KMS-11 (cell line): ENCODE measurements around the gene CRY1.

ENCODE experiments used
- H2AFZ ChIP-seq: fragments of 200-600 bp; sonication (generic); 2 replicates; pipeline ENCODE4 v1.6.1; 2016; ENCODE audit warnings: antibody characterized with exemption, mixed run types, low read depth
- H3K27ac ChIP-seq: fragments of 200-600 bp; sonication (generic); 2 replicates; pipeline ENCODE4 v1.6.1; 2016; ENCODE audit warnings: mild to moderate bottlenecking, mixed run types
- H3K27me3 ChIP-seq: fragments of 200-600 bp; sonication (generic); 2 replicates; pipeline ENCODE4 v1.6.1; 2017; ENCODE audit warnings: mild to moderate bottlenecking, low read depth, mixed run types, moderate library complexity; ENCODE audit not compliant: insufficient read depth
- H3K36me3 ChIP-seq: fragments of 200-600 bp; sonication (generic); 2 replicates; pipeline ENCODE4 v1.6.1; 2017; ENCODE audit warnings: mild to moderate bottlenecking, mixed run types; ENCODE audit not compliant: insufficient read depth
- H3K4me1 ChIP-seq: fragments of 200-600 bp; sonication (generic); 2 replicates; pipeline ENCODE4 v1.6.1; 2016; ENCODE audit warnings: mild to moderate bottlenecking, low read depth, mixed run types; ENCODE audit not compliant: poor library complexity, severe bottlenecking
- H3K4me2 ChIP-seq: fragments of 200-600 bp; sonication (generic); 2 replicates; pipeline ENCODE4 v1.7.0; 2016; ENCODE audit warnings: mild to moderate bottlenecking, mixed run types
- H3K4me3 ChIP-seq: fragments of 200-600 bp; sonication (generic); IDR thresholded peaks from 2 replicates; pipeline ENCODE4 v1.6.1; 2017; ENCODE audit warnings: low read depth, low read length, mixed read lengths; ENCODE audit not compliant: insufficient read depth
- H3K79me2 ChIP-seq: fragments of 200-600 bp; sonication (generic); 2 replicates; pipeline ENCODE4 v1.6.1; 2016; ENCODE audit warnings: low read depth, mixed run types; ENCODE audit not compliant: insufficient read depth
- H3K9ac ChIP-seq: fragments of 200-600 bp; sonication (generic); 2 replicates; pipeline ENCODE4 v1.6.1; 2016; ENCODE audit warnings: mild to moderate bottlenecking, mixed run types
- H4K20me1 ChIP-seq: fragments of 200-600 bp; sonication (generic); 2 replicates; pipeline ENCODE4 v1.6.1; 2016; ENCODE audit warnings: mild to moderate bottlenecking, mixed run types; ENCODE audit not compliant: insufficient read depth
- TF ChIP-seq, protein P1 (sequence below): fragments of 200-600 bp; sonication (generic); conservative IDR thresholded peaks from 2 replicates; pipeline ENCODE4 v1.6.1; 2017; ENCODE audit warnings: low read depth, mild to moderate bottlenecking, antibody characterized with exemption, low read length, moderate library complexity, mixed read lengths

The CRY1 gene

GRCh38 chr12:106950591-106950990 is 142.8 kb downstream of the CRY1 start:
- no peaks in the 10 kb centered on the region for H3K27me3 ChIP-seq
- H2AFZ ChIP-seq: no peak overlapping the region
- no peak overlapping the region for H3K4me2 ChIP-seq
- H4K20me1 ChIP-seq: no peaks in the 10 kb centered on the region
- H3K4me3 ChIP-seq: no peak overlapping the region
- no peak overlapping the region for H3K9ac ChIP-seq
- H3K4me1 ChIP-seq: no peaks in the 10 kb centered on the region
- no peaks in the 10 kb centered on the region for H3K79me2 ChIP-seq
- H3K27ac ChIP-seq: no peak overlapping the region
- TF ChIP-seq, protein P1, sequence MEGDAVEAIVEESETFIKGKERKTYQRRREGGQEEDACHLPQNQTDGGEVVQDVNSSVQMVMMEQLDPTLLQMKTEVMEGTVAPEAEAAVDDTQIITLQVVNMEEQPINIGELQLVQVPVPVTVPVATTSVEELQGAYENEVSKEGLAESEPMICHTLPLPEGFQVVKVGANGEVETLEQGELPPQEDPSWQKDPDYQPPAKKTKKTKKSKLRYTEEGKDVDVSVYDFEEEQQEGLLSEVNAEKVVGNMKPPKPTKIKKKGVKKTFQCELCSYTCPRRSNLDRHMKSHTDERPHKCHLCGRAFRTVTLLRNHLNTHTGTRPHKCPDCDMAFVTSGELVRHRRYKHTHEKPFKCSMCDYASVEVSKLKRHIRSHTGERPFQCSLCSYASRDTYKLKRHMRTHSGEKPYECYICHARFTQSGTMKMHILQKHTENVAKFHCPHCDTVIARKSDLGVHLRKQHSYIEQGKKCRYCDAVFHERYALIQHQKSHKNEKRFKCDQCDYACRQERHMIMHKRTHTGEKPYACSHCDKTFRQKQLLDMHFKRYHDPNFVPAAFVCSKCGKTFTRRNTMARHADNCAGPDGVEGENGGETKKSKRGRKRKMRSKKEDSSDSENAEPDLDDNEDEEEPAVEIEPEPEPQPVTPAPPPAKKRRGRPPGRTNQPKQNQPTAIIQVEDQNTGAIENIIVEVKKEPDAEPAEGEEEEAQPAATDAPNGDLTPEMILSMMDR: no peak
- no peaks in the 10 kb centered on the region for H3K36me3 ChIP-seq

GRCh38 chr12:106947461-106947860 is 145.9 kb downstream of the CRY1 start:
- H3K4me3 ChIP-seq: no peak overlapping the region
- no peaks in the 10 kb centered on the region for H3K79me2 ChIP-seq
- no peak overlapping the region for H2AFZ ChIP-seq
- no peaks in the 10 kb centered on the region for H4K20me1 ChIP-seq
- no peak overlapping the region for H3K27ac ChIP-seq
- no peaks in the 10 kb centered on the region for H3K4me1 ChIP-seq
- H3K9ac ChIP-seq: no peak overlapping the region
- H3K27me3 ChIP-seq: no peaks in the 10 kb centered on the region
- H3K36me3 ChIP-seq: no peaks in the 10 kb centered on the region
- no peak overlapping the region for H3K4me2 ChIP-seq
- TF ChIP-seq, protein P1: no peak

DNA sequence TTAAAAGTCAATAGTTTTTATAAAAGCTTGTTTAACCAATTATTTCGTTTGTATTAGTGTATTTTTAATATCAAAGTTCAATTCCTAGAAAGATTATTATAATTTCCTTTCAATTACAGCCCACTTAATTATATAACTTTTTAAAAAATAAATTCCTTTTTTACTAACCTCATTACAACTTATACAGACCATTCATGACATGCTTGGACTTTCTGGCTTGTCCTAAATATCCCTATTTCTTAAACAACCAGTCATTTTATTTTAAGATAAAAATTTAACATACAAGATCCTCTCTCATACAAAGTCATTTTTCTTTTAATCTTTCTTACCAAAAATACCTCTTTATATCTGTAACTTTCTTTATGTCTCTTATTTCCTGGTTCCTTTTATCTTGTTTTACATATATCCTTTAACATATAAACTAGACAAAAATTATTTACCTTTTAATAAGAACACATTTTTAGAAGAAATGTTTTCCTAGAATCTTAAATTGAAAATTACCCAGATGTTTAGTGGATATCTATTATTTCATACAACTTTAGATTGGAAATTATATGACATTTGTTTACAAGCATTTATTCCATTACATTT is 148.0 kb downstream of the CRY1 start:
- Histone ChIP-seq H3K27ac (no peak overlapping the region), H3K4me3 (no peak overlapping the region), H3K36me3 (no peaks in the 10 kb centered on the region), H3K79me2 (no peaks in the 10 kb centered on the region), H3K4me2 (no peak overlapping the region), H3K4me1 (no peaks in the 10 kb centered on the region), H3K9ac (no peak overlapping the region), H3K27me3 (no peaks in the 10 kb centered on the region), H4K20me1 (no peaks in the 10 kb centered on the region), H2AFZ (no peak overlapping the region)
- TF ChIP-seq, protein P1: no peak

DNA sequence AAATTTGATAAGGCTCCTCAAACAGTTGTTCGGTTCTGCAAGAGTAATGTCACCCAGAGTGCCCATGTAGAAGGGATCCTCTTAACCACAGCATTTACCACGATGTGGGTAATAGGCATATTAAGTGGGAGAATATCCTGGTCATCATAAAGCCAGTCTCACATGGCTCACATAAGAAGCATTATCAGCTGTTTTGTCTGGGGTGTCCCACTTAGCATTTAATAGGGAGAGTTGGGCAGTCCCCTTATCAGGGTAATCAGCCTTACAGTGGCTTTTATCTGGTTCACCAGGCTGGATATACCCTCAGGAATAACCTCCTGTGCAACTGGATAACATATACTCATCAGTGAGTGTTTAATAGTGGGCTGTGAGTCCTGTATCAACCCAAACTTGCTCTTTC is 150.6 kb downstream of the CRY1 start:
- Histone ChIP-seq H4K20me1 (no peaks in the 10 kb centered on the region), H3K4me3 (no peak overlapping the region), H3K36me3 (no peaks in the 10 kb centered on the region), H3K4me1 (no peaks in the 10 kb centered on the region), H3K27me3 (no peaks in the 10 kb centered on the region), H3K27ac (no peak overlapping the region), H3K79me2 (no peaks in the 10 kb centered on the region), H3K9ac (no peak overlapping the region), H3K4me2 (no peak overlapping the region), H2AFZ (no peak overlapping the region)
- TF ChIP-seq, protein P1: no peak
